ENCODE results near the gene ARPC2. TPM values are rescaled to one million over a fixed set of nuclear protein-coding genes. Genes with fewer than 3 reads are reported as not detected.

Gene ARPC2
- total and polyA plus RNA-seq, 2 experiments from 2014 or later: 312 to 436 TPM

GRCh38 chr2:218294430-218295022 is 77.5 kb downstream of the ARPC2 start:
- Histone ChIP-seq H3K9me2 (replicated peaks; ENCODE audit: insufficient read depth) (no peaks in the 10 kb centered on the region), H4K20me1 (ENCODE audit: insufficient read depth, poor library complexity, severe bottlenecking) (no peaks in the 10 kb centered on the region), H3K27ac (peak overlapping the region; percentile 93), H3K9me3 (ENCODE audit: low read depth) (no peaks in the 10 kb centered on the region), H3K27me3 (no peaks in the 10 kb centered on the region), H3K4me2 (peak overlapping the region; percentile 47), H3K79me2 (peaks cover 31% of the 10 kb centered on the region), H3K4me1 (ENCODE audit: insufficient read depth) (peaks cover 41% of the 10 kb centered on the region), H2AFZ (no peak overlapping the region), H3K4me3 (no peak overlapping the region), H3K36me3 (replicated peaks; ENCODE audit: insufficient read depth, low read depth) (no peaks in the 10 kb centered on the region)
- TF ChIP-seq CTCF (IDR thresholded peaks at IDR 0.05; ENCODE audit: poor library complexity) (no peak), EZH2 (IDR thresholded peaks at IDR 0.05; ENCODE audit: borderline replicate concordance) (no peak), EZH2phosphoT487 (IDR thresholded peaks at IDR 0.05; ENCODE audit: low read depth, severe bottlenecking, unreplicated experiment) (no peak)
- WGBS (ENCODE audit: low lambda C conversion rate, missing lambda C conversion rate): 73% methylated on average over 5 of the region's 5 CpGs
- no peak for DNase-seq (ENCODE audit: low spot score)

- H3K4me2 ChIP-seq: peak overlapping the region; percentile 48
- H3K4me1 ChIP-seq (ENCODE audit: insufficient read depth): peaks cover 38% of the 10 kb centered on the region
- DNase-seq (ENCODE audit: low spot score): peak; percentile 78
- no peaks in the 10 kb centered on the region for H4K20me1 ChIP-seq (ENCODE audit: insufficient read depth, poor library complexity, severe bottlenecking)
- whole genome bisulfite sequencing (ENCODE audit: low lambda C conversion rate, missing lambda C conversion rate): 28% methylated on average over 7 of the region's 7 CpGs
- H2AFZ ChIP-seq: no peak overlapping the region
- H3K9me2 ChIP-seq (replicated peaks; ENCODE audit: insufficient read depth): no peaks in the 10 kb centered on the region
- no peak overlapping the region for H3K4me3 ChIP-seq
- no peaks in the 10 kb centered on the region for H3K36me3 ChIP-seq (replicated peaks; ENCODE audit: insufficient read depth, low read depth)
- no peaks in the 10 kb centered on the region for H3K27me3 ChIP-seq
- no peak for TF ChIP-seq EZH2 (IDR thresholded peaks at IDR 0.05; ENCODE audit: borderline replicate concordance)
- peak overlapping the region; percentile 93 for H3K27ac ChIP-seq
- H3K9me3 ChIP-seq (ENCODE audit: low read depth): no peaks in the 10 kb centered on the region
- peaks cover 27% of the 10 kb centered on the region for H3K79me2 ChIP-seq
Measured at GRCh38 chr2:218295029-218295428, 78.0 kb downstream of the ARPC2 start.

GRCh38 chr2:218296200-218296599 is 79.2 kb downstream of the ARPC2 start:
- peak overlapping the region; percentile 93 for H3K27ac ChIP-seq

More at GRCh38 chr2:218296200-218296599, 79.2 kb downstream of the ARPC2 start:
- 68% methylated on average over 1 of the region's 1 CpG for WGBS (ENCODE audit: low lambda C conversion rate, missing lambda C conversion rate)
- no peak for TF ChIP-seq CTCF (IDR thresholded peaks at IDR 0.05; ENCODE audit: poor library complexity)
- TF ChIP-seq EZH2phosphoT487 (IDR thresholded peaks at IDR 0.05; ENCODE audit: low read depth, severe bottlenecking, unreplicated experiment): no peak
- no peak for TF ChIP-seq EZH2 (IDR thresholded peaks at IDR 0.05; ENCODE audit: borderline replicate concordance)
- no peak for DNase-seq (ENCODE audit: low spot score)
- Histone ChIP-seq H3K79me2 (peaks cover 15% of the 10 kb centered on the region), H3K4me1 (ENCODE audit: insufficient read depth) (peaks cover 28% of the 10 kb centered on the region), H3K36me3 (replicated peaks; ENCODE audit: insufficient read depth, low read depth) (no peaks in the 10 kb centered on the region), H3K9me3 (ENCODE audit: low read depth) (no peaks in the 10 kb centered on the region), H4K20me1 (ENCODE audit: insufficient read depth, poor library complexity, severe bottlenecking) (no peaks in the 10 kb centered on the region), H3K27me3 (no peaks in the 10 kb centered on the region), H3K4me2 (no peak overlapping the region), H3K4me3 (no peak overlapping the region), H2AFZ (no peak overlapping the region), H3K9me2 (replicated peaks; ENCODE audit: insufficient read depth) (no peaks in the 10 kb centered on the region)

All from hepatocyte (in vitro differentiated cells).